ENCODE measurements around the gene PSMB7. TPM values are rescaled to one million over a fixed set of nuclear protein-coding genes. Genes with fewer than 3 reads are reported as not detected.

The PSMB7 gene
- total and polyA plus RNA-seq, 2 donors (not counting 1 experiment from before 2014, with no cell fraction given), result 69.5 to 73.1 TPM

DNA sequence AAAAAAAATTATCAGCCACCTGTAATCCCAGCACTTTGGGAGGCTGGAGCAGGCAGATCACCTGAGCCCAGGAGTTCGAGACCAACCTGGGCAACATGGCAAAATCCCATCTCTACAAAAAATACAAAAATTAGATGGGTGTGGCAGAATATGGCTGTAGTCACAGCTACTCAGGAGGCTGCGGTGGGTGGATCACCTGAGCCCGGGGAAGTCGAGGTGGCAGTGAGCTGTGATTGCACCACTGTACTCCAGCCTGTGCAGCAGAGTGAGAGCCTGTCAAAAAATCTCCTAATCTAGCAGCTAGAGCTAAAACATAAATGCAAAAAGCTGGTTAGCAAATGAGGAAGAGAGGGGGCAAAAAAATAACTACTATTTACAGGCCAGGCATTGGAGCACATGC lies 12.0 kb downstream of the PSMB7 start:
- CTCF ChIA-PET, result no interaction called here
- Histone ChIP-seq H3K4me2 (replicated peaks; ENCODE audit: low read depth, low read length, poor library complexity, severe bottlenecking) (no peak overlapping the region), H3K36me3 (replicated peaks in 1 of 2; ENCODE audit: control extremely low read depth in 1 of 2, control insufficient read depth in 1 of 2, extremely low read depth in 1 of 2, insufficient read depth in 2 of 2, low read length in 1 of 2) (peaks cover 17 to 81% of the 10 kb centered on the region in 2 experiments), H4K20me1 (ENCODE audit: control insufficient read depth, insufficient read depth, low read length, poor library complexity, severe bottlenecking) (peaks cover 78% of the 10 kb centered on the region), H3K4me1 (ENCODE audit: control insufficient read depth in 2 of 2, insufficient read depth in 2 of 2, low read length in 2 of 2) (no peaks in the 10 kb centered on the region), H2AFZ (ENCODE audit: insufficient read depth, low read depth, low read length, poor library complexity, severe bottlenecking) (no peak overlapping the region), H3K27ac (ENCODE audit: low read length in 2 of 2) (no peak overlapping the region), H3K9me3 (ENCODE audit: control extremely low read depth in 1 of 3, control insufficient read depth in 2 of 3, insufficient read depth in 1 of 3, low read length in 2 of 3) (no peaks in the 10 kb centered on the region), H3K9ac (ENCODE audit: low read length) (no peak overlapping the region), H3K79me2 (ENCODE audit: control insufficient read depth, insufficient read depth, low read length) (peaks cover 89% of the 10 kb centered on the region), H3K27me3 (replicated peaks in 1 of 4; ENCODE audit: control extremely low read depth in 1 of 4, control insufficient read depth in 3 of 4, insufficient read depth in 4 of 4, low read length in 3 of 4) (no peaks in the 10 kb centered on the region), H3K4me3 (ENCODE audit: control extremely low read depth in 1 of 5, extremely low read depth in 1 of 5, insufficient read depth in 1 of 5, low read depth in 2 of 5, low read length in 4 of 5) (no peak overlapping the region)
- H3K27ac Mint-ChIP-seq, result no peak overlapping the region
- ATAC-seq (ENCODE audit: low read depth), result no peak
- TF ChIP-seq EZH2 (IDR thresholded peaks at IDR 0.05; ENCODE audit: borderline replicate concordance, insufficient read depth, low read depth, low read length, poor library complexity, severe bottlenecking) (no peak), CTCF (IDR thresholded peaks at IDR 0.05) (no peak)
- DNase-seq, result no peak
- intact Hi-C loops (cut with micrococcal nuclease), result no loop called here
- no peaks in the 10 kb centered on the region for H3K27me3 Mint-ChIP-seq
- 100% methylated on average over 3 of the region's 4 CpGs for WGBS (ENCODE audit: insufficient coverage)
- no peak overlapping the region for H3K4me3 Mint-ChIP-seq
- POLR2A ChIA-PET, result no interaction called here
- H3K9me3 Mint-ChIP-seq (ENCODE audit: insufficient read depth), result no peaks in the 10 kb centered on the region
- H3K4me1 Mint-ChIP-seq, result peaks cover 2% of the 10 kb centered on the region

- Histone ChIP-seq H3K4me1 (ENCODE audit: control insufficient read depth in 2 of 2, insufficient read depth in 2 of 2, low read length in 2 of 2) (no peaks in the 10 kb centered on the region), H3K4me3 (ENCODE audit: control extremely low read depth in 1 of 5, extremely low read depth in 1 of 5, insufficient read depth in 1 of 5, low read depth in 2 of 5, low read length in 4 of 5) (no peak overlapping the region), H3K27me3 (replicated peaks in 1 of 4; ENCODE audit: control extremely low read depth in 1 of 4, control insufficient read depth in 3 of 4, insufficient read depth in 4 of 4, low read length in 3 of 4) (no peaks in the 10 kb centered on the region), H3K9ac (ENCODE audit: low read length) (no peak overlapping the region), H3K36me3 (replicated peaks in 1 of 2; ENCODE audit: control extremely low read depth in 1 of 2, control insufficient read depth in 1 of 2, extremely low read depth in 1 of 2, insufficient read depth in 2 of 2, low read length in 1 of 2) (peaks cover 14 to 74% of the 10 kb centered on the region in 2 experiments), H3K4me2 (replicated peaks; ENCODE audit: low read depth, low read length, poor library complexity, severe bottlenecking) (no peak overlapping the region), H3K27ac (ENCODE audit: low read length in 2 of 2) (no peak overlapping the region), H3K9me3 (ENCODE audit: control extremely low read depth in 1 of 3, control insufficient read depth in 2 of 3, insufficient read depth in 1 of 3, low read length in 2 of 3) (no peaks in the 10 kb centered on the region), H3K79me2 (ENCODE audit: control insufficient read depth, insufficient read depth, low read length) (peaks cover 90% of the 10 kb centered on the region), H4K20me1 (ENCODE audit: control insufficient read depth, insufficient read depth, low read length, poor library complexity, severe bottlenecking) (peaks cover 73% of the 10 kb centered on the region), H2AFZ (ENCODE audit: insufficient read depth, low read depth, low read length, poor library complexity, severe bottlenecking) (no peak overlapping the region)
- WGBS (ENCODE audit: insufficient coverage), result 95% methylated on average over 9 of the region's 15 CpGs
- no peak for DNase-seq
- Mint-ChIP-seq H3K27me3 (no peaks in the 10 kb centered on the region), H3K4me1 (peaks cover 2% of the 10 kb centered on the region), H3K27ac (no peak overlapping the region), H3K9me3 (ENCODE audit: insufficient read depth) (no peaks in the 10 kb centered on the region), H3K4me3 (no peak overlapping the region)
- POLR2A ChIA-PET, result no interaction called here
- TF ChIP-seq EZH2 (IDR thresholded peaks at IDR 0.05; ENCODE audit: borderline replicate concordance, insufficient read depth, low read depth, low read length, poor library complexity, severe bottlenecking), result no peak
- TF ChIP-seq CTCF (IDR thresholded peaks at IDR 0.05), result no peak
- CTCF ChIA-PET, result interaction anchor here (0.6 to 1.7 kb wide), 2 partner anchors 10 to 786 kb away, joined by 3 to 5 read pairs; no protein-coding TSS in a partner anchor
- intact Hi-C loops (cut with micrococcal nuclease), result no loop called here
- no peak for ATAC-seq (ENCODE audit: low read depth)
Measured at GRCh38 chr9:124399968-124400940, 15.0 kb downstream of the PSMB7 start.

All from B cell (primary cell).